ENCODE results near the gene RPL5. TPM values are rescaled to one million over a fixed set of nuclear protein-coding genes. Genes with fewer than 3 reads are reported as not detected.

The RPL5 gene
- polyA plus RNA-seq, 1 donor (not counting 4 experiments of a cell fraction or from before 2014, with no cell fraction given) = 2,236 TPM

- DNase-seq (ENCODE audit: low read depth, low spot score) = no peak
- Histone ChIP-seq H3K79me2 (ENCODE audit: control insufficient read depth, insufficient read depth, low read length) (no peaks in the 10 kb centered on the region), H3K27me3 (ENCODE audit: control insufficient read depth, extremely low read depth, insufficient read depth, low read length) (no peaks in the 10 kb centered on the region), H3K27ac (ENCODE audit: control insufficient read depth, insufficient read depth, low read length) (peak overlapping the region; percentile 84), H3K4me3 (ENCODE audit: control insufficient read depth in 2 of 3, extremely low read depth in 1 of 3, insufficient read depth in 2 of 3, low read depth in 1 of 3, low read length in 3 of 3) (no peak overlapping the region), H3K4me2 (ENCODE audit: control insufficient read depth, extremely low read depth, insufficient read depth, low read depth, low read length) (peak overlapping the region; percentile 39), H4K20me1 (ENCODE audit: control insufficient read depth, extremely low read depth, insufficient read depth, low read length) (no peaks in the 10 kb centered on the region), H3K9ac (ENCODE audit: control insufficient read depth, extremely low read depth, insufficient read depth, low read length) (peak overlapping the region; percentile 26), H2AFZ (ENCODE audit: control insufficient read depth, low read length) (peak overlapping the region; percentile 2), H3K9me1 (ENCODE audit: control insufficient read depth, extremely low read depth, insufficient read depth, low read length) (no peaks in the 10 kb centered on the region), H3K9me3 (ENCODE audit: control insufficient read depth, low read depth, low read length) (no peaks in the 10 kb centered on the region), H3K36me3 (ENCODE audit: control insufficient read depth in 2 of 2, extremely low read depth in 1 of 2, insufficient read depth in 2 of 2, low read length in 2 of 2) (no peaks in the 10 kb centered on the region), H3K4me1 (ENCODE audit: control insufficient read depth, extremely low read depth, insufficient read depth, low read length) (peaks cover 27% of the 10 kb centered on the region)
- no peak for TF ChIP-seq EZH2 (IDR thresholded peaks at IDR 0.05; ENCODE audit: low read length)
- no peak for TF ChIP-seq CTCF (optimal IDR thresholded peaks at IDR 0.05 in 1 of 3, IDR thresholded peaks at IDR 0.05 in 1 of 3, conservative IDR thresholded peaks at IDR 0.05 in 1 of 3; ENCODE audit: extremely low read depth in 1 of 3, insufficient read depth in 2 of 3, low read length in 3 of 3)
- dilution Hi-C loops (cut with MboI; ENCODE audit: extremely low pct_ligation_motif_present, low sequenced_read_pairs) = no loop called here
- FAIRE-seq = no peak
These were observed 26.6 kb upstream of the RPL5 start for GRCh38 chr1:92805216-92805615.

- TF ChIP-seq CTCF (optimal IDR thresholded peaks at IDR 0.05 in 1 of 3, IDR thresholded peaks at IDR 0.05 in 1 of 3, conservative IDR thresholded peaks at IDR 0.05 in 1 of 3; ENCODE audit: extremely low read depth in 1 of 3, insufficient read depth in 2 of 3, low read length in 3 of 3) (no peak), EZH2 (IDR thresholded peaks at IDR 0.05; ENCODE audit: low read length) (no peak)
- no peaks in the 10 kb centered on the region for H3K79me2 ChIP-seq (ENCODE audit: control insufficient read depth, insufficient read depth, low read length)
- H3K27me3 ChIP-seq (ENCODE audit: control insufficient read depth, extremely low read depth, insufficient read depth, low read length) = no peaks in the 10 kb centered on the region
- peak; percentile 57 for FAIRE-seq
- H3K27ac ChIP-seq (ENCODE audit: control insufficient read depth, insufficient read depth, low read length) = peak overlapping the region; percentile 64
- no peak overlapping the region for H3K4me3 ChIP-seq (ENCODE audit: control insufficient read depth in 2 of 3, extremely low read depth in 1 of 3, insufficient read depth in 2 of 3, low read depth in 1 of 3, low read length in 3 of 3)
- no peak overlapping the region for H3K9ac ChIP-seq (ENCODE audit: control insufficient read depth, extremely low read depth, insufficient read depth, low read length)
- H3K9me1 ChIP-seq (ENCODE audit: control insufficient read depth, extremely low read depth, insufficient read depth, low read length) = no peaks in the 10 kb centered on the region
- no peak for DNase-seq (ENCODE audit: low read depth, low spot score)
- H4K20me1 ChIP-seq (ENCODE audit: control insufficient read depth, extremely low read depth, insufficient read depth, low read length) = no peaks in the 10 kb centered on the region
- dilution Hi-C loops (cut with MboI; ENCODE audit: extremely low pct_ligation_motif_present, low sequenced_read_pairs) = no loop called here
- H3K9me3 ChIP-seq (ENCODE audit: control insufficient read depth, low read depth, low read length) = no peaks in the 10 kb centered on the region
- H3K4me2 ChIP-seq (ENCODE audit: control insufficient read depth, extremely low read depth, insufficient read depth, low read depth, low read length) = peak overlapping the region; percentile 55
- H3K4me1 ChIP-seq (ENCODE audit: control insufficient read depth, extremely low read depth, insufficient read depth, low read length) = peaks cover 27% of the 10 kb centered on the region
- H2AFZ ChIP-seq (ENCODE audit: control insufficient read depth, low read length) = no peak overlapping the region
- H3K36me3 ChIP-seq (ENCODE audit: control insufficient read depth in 2 of 2, extremely low read depth in 1 of 2, insufficient read depth in 2 of 2, low read length in 2 of 2) = no peaks in the 10 kb centered on the region
These were observed 23.5 kb upstream of the RPL5 start for GRCh38 chr1:92808381-92808780.

All from keratinocyte (primary cell).